ENCODE data around the gene ATP13A1.

Gene ATP13A1

DNA sequence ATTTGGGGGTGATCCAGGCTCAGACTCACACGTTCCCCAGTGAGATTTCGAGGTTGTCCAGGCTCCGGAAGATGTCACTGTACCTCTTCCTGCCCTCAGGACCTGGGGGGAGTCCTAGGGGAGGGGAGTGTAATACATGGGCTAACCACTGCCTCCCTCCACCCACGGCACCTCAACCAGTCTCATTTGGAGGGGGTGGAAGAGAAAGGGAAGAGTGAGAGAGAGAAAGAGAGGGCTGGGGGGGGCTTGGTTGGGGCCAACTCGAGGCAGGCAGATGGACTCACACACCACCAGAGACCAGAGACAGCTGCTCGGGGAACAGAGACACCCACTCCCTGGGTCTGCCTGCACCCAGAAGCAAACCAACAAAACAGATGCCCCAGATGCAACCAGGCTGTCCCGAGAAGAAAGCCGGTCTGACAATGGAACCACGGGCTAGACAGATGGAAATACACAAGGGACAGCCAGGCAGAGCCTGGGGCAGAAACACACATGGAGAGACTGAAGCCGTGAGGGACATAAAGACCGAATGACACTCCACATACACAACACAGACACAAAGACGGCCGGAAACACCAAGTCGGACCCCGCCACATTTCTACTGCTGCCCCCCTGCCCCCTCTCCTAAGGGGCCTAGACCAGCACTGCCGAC, 20.8 kb downstream of the ATP13A1 start:
- Histone ChIP-seq H3K27me3 (ENCODE audit: insufficient read depth, low read length) (no peaks in the 10 kb centered on the region), H3K9ac (ENCODE audit: low read depth, low read length) (peak overlapping the region; percentile 70), H3K9me3 (ENCODE audit: insufficient read depth, low read depth, low read length) (no peaks in the 10 kb centered on the region), H3K4me3 (ENCODE audit: low read length) (peak overlapping the region; percentile 75), H3K4me1 (ENCODE audit: insufficient read depth, low read length) (no peaks in the 10 kb centered on the region), H3K36me3 (ENCODE audit: insufficient read depth, low read length) (peaks cover 28% of the 10 kb centered on the region), H3K27ac (ENCODE audit: low read depth, low read length) (0 out of 2 replicates have a peak overlapping the region, but pooled peaks have one; percentile 43)
- WGBS, result 28% methylated on average over 15 of the region's 16 CpGs

DNA sequence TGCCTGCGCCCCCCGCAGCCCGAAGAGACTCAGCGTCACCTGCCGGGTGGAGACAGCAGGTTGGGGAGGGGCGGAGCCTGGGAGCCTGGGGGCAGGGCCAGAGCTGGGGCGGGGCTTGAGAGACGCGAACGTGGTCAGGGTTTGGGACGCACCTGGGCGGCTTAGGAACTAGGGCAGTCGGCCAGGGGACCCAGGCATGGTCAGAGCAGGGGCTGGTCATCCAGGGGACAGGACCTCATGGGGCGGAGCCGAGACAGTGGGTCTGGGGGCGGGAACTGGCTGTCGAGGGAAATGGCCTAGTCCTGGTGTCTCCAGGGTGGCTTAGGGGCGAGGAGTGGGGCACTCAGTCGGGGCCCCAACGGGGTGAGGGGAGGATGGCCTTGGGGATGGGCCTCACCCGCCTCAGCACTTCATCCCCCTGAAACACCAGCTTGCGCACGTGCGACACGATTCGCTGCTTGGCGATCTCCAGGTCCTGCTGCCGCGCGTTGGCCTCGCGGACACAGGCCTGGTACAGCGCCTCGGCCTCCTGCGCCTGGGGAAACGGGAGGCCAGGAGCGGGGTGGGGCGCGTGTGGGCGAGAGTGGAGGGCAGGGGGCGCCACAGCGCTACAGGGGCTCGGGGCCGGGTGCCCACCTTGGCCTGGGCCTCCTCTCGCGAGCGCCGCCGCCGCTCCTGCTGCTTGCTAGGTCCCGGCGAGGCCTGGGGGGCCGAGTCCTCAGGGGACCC, 25.8 kb downstream of the ATP13A1 start:
- 87% methylated on average over 53 of the region's 53 CpGs for WGBS
- no peaks in the 10 kb centered on the region for H3K4me1 ChIP-seq (ENCODE audit: insufficient read depth, low read length)
- no peak overlapping the region for H3K9ac ChIP-seq (ENCODE audit: low read depth, low read length)
- peaks cover 32% of the 10 kb centered on the region for H3K36me3 ChIP-seq (ENCODE audit: insufficient read depth, low read length)
- H3K27me3 ChIP-seq (ENCODE audit: insufficient read depth, low read length), result no peaks in the 10 kb centered on the region
- H3K27ac ChIP-seq (ENCODE audit: low read depth, low read length), result no peak overlapping the region
- H3K4me3 ChIP-seq (ENCODE audit: low read length), result no peak overlapping the region
- H3K9me3 ChIP-seq (ENCODE audit: insufficient read depth, low read depth, low read length), result no peaks in the 10 kb centered on the region

DNA sequence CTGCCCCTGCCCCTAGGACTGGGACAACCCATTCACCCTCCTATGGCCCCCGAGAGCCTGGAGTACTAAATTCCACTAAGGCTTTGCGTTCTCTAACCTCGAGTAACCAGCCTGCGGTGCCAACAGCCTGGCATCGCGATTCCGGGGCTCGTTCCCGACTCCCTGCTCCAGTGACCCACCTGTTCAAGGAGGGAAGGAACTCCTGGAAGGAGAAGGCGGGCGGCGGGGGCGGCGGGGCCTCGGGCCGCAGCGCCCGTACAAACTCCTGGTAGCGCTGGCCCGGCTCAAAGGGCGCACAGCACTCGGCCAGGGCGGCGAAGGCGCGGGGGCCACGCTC, 26.3 kb downstream of the ATP13A1 start:
- Histone ChIP-seq H3K27ac (ENCODE audit: low read depth, low read length) (no peak overlapping the region), H3K36me3 (ENCODE audit: insufficient read depth, low read length) (peaks cover 35% of the 10 kb centered on the region), H3K4me3 (ENCODE audit: low read length) (no peak overlapping the region), H3K4me1 (ENCODE audit: insufficient read depth, low read length) (no peaks in the 10 kb centered on the region), H3K9ac (ENCODE audit: low read depth, low read length) (no peak overlapping the region), H3K9me3 (ENCODE audit: insufficient read depth, low read depth, low read length) (no peaks in the 10 kb centered on the region), H3K27me3 (ENCODE audit: insufficient read depth, low read length) (no peaks in the 10 kb centered on the region)
- 90% methylated on average over 27 of the region's 27 CpGs for WGBS

DNA sequence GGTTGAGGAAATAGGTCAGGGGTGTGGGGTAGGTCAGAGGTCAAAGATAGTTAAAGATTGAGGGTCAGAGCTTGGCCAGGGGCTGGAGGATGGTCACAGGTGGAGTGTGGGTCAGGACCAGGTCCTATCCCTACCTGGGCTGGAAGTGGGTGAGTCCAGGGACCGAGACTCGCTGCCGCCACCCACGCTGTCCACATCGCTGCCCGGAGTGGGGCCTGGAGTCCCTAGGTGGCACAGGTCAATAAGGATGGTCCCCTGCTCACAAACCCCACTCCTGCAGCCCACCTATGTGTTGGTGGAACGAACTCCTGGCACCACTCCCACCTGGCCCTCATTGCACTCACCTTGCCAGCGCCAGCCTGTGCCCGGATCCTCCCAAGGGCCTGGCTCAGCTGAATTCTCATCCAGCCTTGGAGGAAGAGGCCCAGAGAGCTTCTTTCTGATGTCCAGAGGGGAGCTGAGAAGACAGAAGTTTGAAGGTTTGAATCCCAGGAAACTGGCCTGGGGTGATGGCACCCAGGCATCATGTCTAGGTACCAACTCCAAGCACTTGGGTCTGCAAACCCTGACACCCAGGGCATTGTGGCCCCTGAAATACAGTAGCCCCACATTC, 26.8 kb downstream of the ATP13A1 start:
- Histone ChIP-seq H3K36me3 (ENCODE audit: insufficient read depth, low read length) (peaks cover 35% of the 10 kb centered on the region), H3K4me1 (ENCODE audit: insufficient read depth, low read length) (no peaks in the 10 kb centered on the region), H3K4me3 (ENCODE audit: low read length) (no peak overlapping the region), H3K9ac (ENCODE audit: low read depth, low read length) (no peak overlapping the region), H3K9me3 (ENCODE audit: insufficient read depth, low read depth, low read length) (no peaks in the 10 kb centered on the region), H3K27me3 (ENCODE audit: insufficient read depth, low read length) (no peaks in the 10 kb centered on the region), H3K27ac (ENCODE audit: low read depth, low read length) (no peak overlapping the region)
- WGBS, result 93% methylated on average over 9 of the region's 9 CpGs

- H3K27me3 ChIP-seq (ENCODE audit: insufficient read depth, low read length), result no peaks in the 10 kb centered on the region
These were observed 28.2 kb downstream of the ATP13A1 start for GRCh38 chr19:19635313-19635702.

GRCh38 chr19:19634516-19635312, 28.8 kb downstream of the ATP13A1 start:
- WGBS, result 95% methylated on average over 36 of the region's 36 CpGs

More at GRCh38 chr19:19635313-19635702, 28.2 kb downstream of the ATP13A1 start:
- 93% methylated on average over 14 of the region's 14 CpGs for WGBS
- Histone ChIP-seq H3K9me3 (ENCODE audit: insufficient read depth, low read depth, low read length) (no peaks in the 10 kb centered on the region), H3K4me1 (ENCODE audit: insufficient read depth, low read length) (no peaks in the 10 kb centered on the region), H3K27ac (ENCODE audit: low read depth, low read length) (no peak overlapping the region), H3K9ac (ENCODE audit: low read depth, low read length) (no peak overlapping the region), H3K36me3 (ENCODE audit: insufficient read depth, low read length) (peaks cover 35% of the 10 kb centered on the region), H3K4me3 (ENCODE audit: low read length) (no peak overlapping the region)

GRCh38 chr19:19633711-19634515, 29.6 kb downstream of the ATP13A1 start:
- Histone ChIP-seq H3K4me1 (ENCODE audit: insufficient read depth, low read length) (no peaks in the 10 kb centered on the region), H3K9me3 (ENCODE audit: insufficient read depth, low read depth, low read length) (no peaks in the 10 kb centered on the region), H3K27me3 (ENCODE audit: insufficient read depth, low read length) (no peaks in the 10 kb centered on the region), H3K4me3 (ENCODE audit: low read length) (no peak overlapping the region), H3K36me3 (ENCODE audit: insufficient read depth, low read length) (peaks cover 35% of the 10 kb centered on the region), H3K9ac (ENCODE audit: low read depth, low read length) (no peak overlapping the region), H3K27ac (ENCODE audit: low read depth, low read length) (no peak overlapping the region)
- WGBS, result 94% methylated on average over 22 of the region's 22 CpGs

More at GRCh38 chr19:19634516-19635312, 28.8 kb downstream of the ATP13A1 start:
- H3K27me3 ChIP-seq (ENCODE audit: insufficient read depth, low read length), result no peaks in the 10 kb centered on the region
- peaks cover 35% of the 10 kb centered on the region for H3K36me3 ChIP-seq (ENCODE audit: insufficient read depth, low read length)
- no peak overlapping the region for H3K27ac ChIP-seq (ENCODE audit: low read depth, low read length)
- H3K4me1 ChIP-seq (ENCODE audit: insufficient read depth, low read length), result no peaks in the 10 kb centered on the region
- H3K9ac ChIP-seq (ENCODE audit: low read depth, low read length), result no peak overlapping the region
- H3K4me3 ChIP-seq (ENCODE audit: low read length), result no peak overlapping the region
- H3K9me3 ChIP-seq (ENCODE audit: insufficient read depth, low read depth, low read length), result no peaks in the 10 kb centered on the region

DNA sequence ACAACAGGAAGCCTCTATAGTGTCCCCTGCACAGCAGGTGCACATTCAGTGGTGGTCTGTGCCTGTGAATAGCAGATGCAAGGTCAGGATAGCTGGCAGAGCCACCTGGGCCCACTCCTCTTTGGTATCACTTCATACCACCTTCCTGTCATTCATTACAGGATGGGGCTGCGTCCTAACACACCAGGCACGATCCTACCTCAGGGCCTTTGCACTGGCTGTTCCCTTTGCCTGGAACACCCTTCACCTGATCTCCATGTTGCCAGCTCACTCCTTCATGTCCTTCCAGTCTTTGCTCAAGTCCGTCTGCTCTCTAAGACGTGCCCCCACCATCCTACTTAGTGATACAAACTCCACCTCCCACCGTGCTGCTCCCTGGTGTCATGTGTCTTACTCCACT, 30.8 kb downstream of the ATP13A1 start:
- no peaks in the 10 kb centered on the region for H3K4me1 ChIP-seq (ENCODE audit: insufficient read depth, low read length)
- no peak overlapping the region for H3K4me3 ChIP-seq (ENCODE audit: low read length)
- H3K9ac ChIP-seq (ENCODE audit: low read depth, low read length), result no peak overlapping the region
- H3K36me3 ChIP-seq (ENCODE audit: insufficient read depth, low read length), result peaks cover 35% of the 10 kb centered on the region
- no peaks in the 10 kb centered on the region for H3K9me3 ChIP-seq (ENCODE audit: insufficient read depth, low read depth, low read length)
- no peak overlapping the region for H3K27ac ChIP-seq (ENCODE audit: low read depth, low read length)
- H3K27me3 ChIP-seq (ENCODE audit: insufficient read depth, low read length), result no peaks in the 10 kb centered on the region
- 86% methylated on average over 5 of the region's 5 CpGs for WGBS

DNA sequence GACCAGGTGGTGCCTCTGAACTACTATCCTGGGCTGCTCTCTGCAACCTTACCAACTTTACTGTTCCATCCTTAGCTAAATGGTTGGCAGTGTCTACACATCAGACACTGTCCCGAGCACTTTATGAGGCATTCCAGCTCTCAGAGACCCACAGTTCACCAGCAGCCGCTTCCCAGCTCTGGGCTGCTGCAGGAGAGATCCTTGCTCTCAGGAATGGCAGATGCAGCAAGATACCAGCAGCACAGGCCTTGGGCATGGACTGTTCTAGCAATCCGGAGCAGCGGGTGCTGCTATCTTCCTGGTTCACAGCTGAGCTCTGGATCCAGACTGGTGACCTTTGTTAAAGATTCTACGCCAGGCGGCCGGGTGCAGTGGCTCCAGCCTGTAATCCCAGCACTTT, 32.1 kb downstream of the ATP13A1 start:
- Histone ChIP-seq H3K4me1 (ENCODE audit: insufficient read depth, low read length) (no peaks in the 10 kb centered on the region), H3K9me3 (ENCODE audit: insufficient read depth, low read depth, low read length) (no peaks in the 10 kb centered on the region), H3K27me3 (ENCODE audit: insufficient read depth, low read length) (no peaks in the 10 kb centered on the region), H3K27ac (ENCODE audit: low read depth, low read length) (no peak overlapping the region), H3K36me3 (ENCODE audit: insufficient read depth, low read length) (peaks cover 35% of the 10 kb centered on the region), H3K9ac (ENCODE audit: low read depth, low read length) (no peak overlapping the region), H3K4me3 (ENCODE audit: low read length) (no peak overlapping the region)
- 93% methylated on average over 7 of the region's 7 CpGs for WGBS

- no peak overlapping the region for H3K27ac ChIP-seq (ENCODE audit: low read depth, low read length)
- H3K36me3 ChIP-seq (ENCODE audit: insufficient read depth, low read length), result peaks cover 35% of the 10 kb centered on the region
These were observed 33.0 kb downstream of the ATP13A1 start for GRCh38 chr19:19630426-19630825.

More at GRCh38 chr19:19630426-19630825, 33.0 kb downstream of the ATP13A1 start:
- no peak overlapping the region for H3K9ac ChIP-seq (ENCODE audit: low read depth, low read length)
- peaks cover 3% of the 10 kb centered on the region; the same call in 1 of the 2 replicates for H3K4me1 ChIP-seq (ENCODE audit: insufficient read depth, low read length)
- WGBS, result 88% methylated on average over 2 of the region's 2 CpGs
- H3K27me3 ChIP-seq (ENCODE audit: insufficient read depth, low read length), result no peaks in the 10 kb centered on the region
- no peaks in the 10 kb centered on the region for H3K9me3 ChIP-seq (ENCODE audit: insufficient read depth, low read depth, low read length)
- H3K4me3 ChIP-seq (ENCODE audit: low read length), result no peak overlapping the region

Data from HUES64 (cell line).